Stomach (tissue), 9 donors: ENCODE measurements around the gene OR2H2. TPM values are rescaled to one million over a fixed set of nuclear protein-coding genes. Genes with fewer than 3 reads are reported as not detected.

Experiments
- DNase-seq, 2 donors: peaks; one replicate each; pipeline versions ENCODE4 v3.0.0 to v3.0.0-alpha.2; 2013 to 2019
- H3K27ac ChIP-seq, 5 donors: fragments of 200-600 bp in 4 of 5; sonication (generic) in 4 of 5; one replicate each; pipeline ENCODE4 v1.5.1; 2013 to 2019; ENCODE audit warnings: mild to moderate bottlenecking in 1 of 5, moderate library complexity in 1 of 5
- H3K27me3 ChIP-seq, 3 donors: fragments of 200-600 bp; sonication (generic); one replicate each; pipeline ENCODE4 v1.5.1; 2017 to 2019; ENCODE audit warnings: mixed run types in 1 of 3
- H3K36me3 ChIP-seq, 4 donors: fragments of 200-600 bp; sonication (generic); 1 replicate in 3 of 4; 2 replicates in 1 of 4; pipeline ENCODE4 v1.5.1; 2016 to 2019
- H3K4me1 ChIP-seq, 4 donors: fragments of 200-600 bp; sonication (generic); one replicate each; pipeline ENCODE4 v1.5.1; 2016 to 2019
- H3K4me3 ChIP-seq, 4 donors: fragments of 200-600 bp; sonication (generic) in 3 of 4; one replicate each; pipeline ENCODE4 v1.5.1; 2016 to 2019; ENCODE audit warnings: mild to moderate bottlenecking in 1 of 4
- H3K9me3 ChIP-seq, 4 donors: fragments of 200-600 bp; sonication (generic); one replicate each; pipeline ENCODE4 v1.5.1; 2016 to 2019
- CTCF ChIP-seq, 7 experiments: fragments of 450-650 bp in 4 of 7; fragments of 200-600 bp in 3 of 7; sonication (generic) in 3 of 7; IDR thresholded peaks; one replicate each; pipeline ENCODE4 v1.5.1; 2016 to 2019; ENCODE audit warnings: antibody characterized with exemption in 7 of 7, control low read depth in 2 of 7, mild to moderate bottlenecking in 1 of 7
- EP300 ChIP-seq: sonication (generic); formaldehyde crosslinking; IDR thresholded peaks from one replicate; pipeline ENCODE4 v1.6.1; 2017; ENCODE audit warnings: antibody characterized with exemption
- POLR2A ChIP-seq, 4 donors: fragments of 450-650 bp; IDR thresholded peaks; one replicate each; pipeline ENCODE4 v1.6.1; 2016; ENCODE audit warnings: antibody characterized with exemption in 4 of 4, control low read depth in 2 of 4, mild to moderate bottlenecking in 1 of 4, moderate library complexity in 1 of 4
- POLR2AphosphoS5 ChIP-seq, 3 donors: sonication (generic); formaldehyde crosslinking; IDR thresholded peaks; one replicate each; pipeline ENCODE4 v1.6.1; 2016; ENCODE audit warnings: antibody characterized with exemption in 3 of 3
- WGBS, 5 donors: extraction: QIAGEN DNeasy Blood & Tissue Kit in 3 of 5; methylation state at CpG; one replicate each; pipeline versions ENCODE4 v1.1.5 to v1.1.7; 2013 to 2018; 5-methylcytosine and 5-hydroxymethylcytosine counted together
- intact Hi-C: fragments of 100-400 bp; cut with DNase I; formaldehyde crosslinking; loops from one replicate; pipeline ENCODE4 v1.15.1; 2023; ENCODE audit warnings: low total_unique reads
- polyA plus RNA-seq, 3 donors: library from polyadenylated mRNA; stranded (reverse); fragments of 200-250 nt; gene quantifications; one replicate each; pipeline ENCODE4 v1.2.3, GENCODE V29; 2013
- total RNA-seq, 5 donors: library from RNA; depleted of rRNA; stranded (reverse); fragments of >200 nt; gene quantifications; one replicate each; pipeline versions ENCODE4 v1.1.0 to v1.2.3, GENCODE V29; 2014 to 2016
- donor health status: healthy with polysubstance abuse.
- donor health status: Bipolar disorder and iron deficiency.
- donor health status: healthy.

The OR2H2 gene
- total and polyA plus RNA-seq, 8 donors, result not detected

GRCh38 chr6:29626948-29627754 lies 42.2 kb downstream of the OR2H2 start:
- peak overlapping the region in 4 of 5 donors; percentile 73 to 86 (median 82) for H3K27ac ChIP-seq
- peaks cover 0 to 19% (median 17%) of the 10 kb centered on the region in 4 donors for H3K36me3 ChIP-seq
- DNase-seq, result peak in 1 of 2 donors; percentile 51
- peaks cover 27 to 47% (median 37%) of the 10 kb centered on the region in 4 donors for H3K4me1 ChIP-seq
- TF ChIP-seq EP300 (no peak), CTCF (IDR thresholded peaks at IDR 0.05) (no peak), POLR2AphosphoS5 (IDR thresholded peaks at IDR 0.05) (no peak), POLR2A (IDR thresholded peaks at IDR 0.05) (no peak)
- peaks cover 0 to 38% (median 0%) of the 10 kb centered on the region in 3 donors for H3K27me3 ChIP-seq
- H3K4me3 ChIP-seq, result peak overlapping the region; percentile 57 to 67 (median 63)
- 14 to 37% (median 21%) methylated on average over 6 to 31 of the region's 31 CpGs for WGBS, 5 donors
- no peaks in the 10 kb centered on the region for H3K9me3 ChIP-seq
- intact Hi-C loops, result no loop called here

- peak; percentile 52 to 92 for DNase-seq
- intact Hi-C loops, result no loop called here
- no peaks in the 10 kb centered on the region for H3K9me3 ChIP-seq
- peaks cover 0 to 41% (median 0%) of the 10 kb centered on the region in 3 donors for H3K27me3 ChIP-seq
- TF ChIP-seq EP300 (no peak), POLR2AphosphoS5 (IDR thresholded peaks at IDR 0.05) (peak; percentile 83 to 85 (median 84))
- H3K4me1 ChIP-seq, result peaks cover 31 to 55% (median 42%) of the 10 kb centered on the region in 4 donors
- peak overlapping the region; percentile 65 to 86 (median 80) for H3K27ac ChIP-seq
- peaks cover 0 to 12% (median 10%) of the 10 kb centered on the region in 4 donors for H3K36me3 ChIP-seq
- WGBS, 5 donors, result 0 to 1% (median 1%) methylated on average over 30 to 51 of the region's 51 CpGs
- H3K4me3 ChIP-seq, result peak overlapping the region; percentile 57 to 67 (median 63)
These were observed 43.0 kb downstream of the OR2H2 start for GRCh38 chr6:29627755-29628418.

- Histone ChIP-seq H3K4me1 (peaks cover 31 to 62% (median 48%) of the 10 kb centered on the region in 4 donors), H3K36me3 (peaks cover 0 to 4% (median 2%) of the 10 kb centered on the region in 4 donors), H3K27ac (peak overlapping the region; percentile 65 to 86 (median 80)), H3K27me3 (peaks cover 0 to 41% (median 0%) of the 10 kb centered on the region in 3 donors), H3K4me3 (peak overlapping the region; percentile 57 to 67 (median 63)), H3K9me3 (no peaks in the 10 kb centered on the region)
- no peak for TF ChIP-seq POLR2A (IDR thresholded peaks at IDR 0.05)
- TF ChIP-seq POLR2AphosphoS5 (IDR thresholded peaks at IDR 0.05), result peak in 2 of 3 donors; percentile 12 to 43
- TF ChIP-seq EP300, result no peak
- TF ChIP-seq CTCF (IDR thresholded peaks at IDR 0.05), result peak in 4 of 7 experiments; percentile 35 to 69 (median 58)
- WGBS, 5 donors, result 1 to 4% (median 3%) methylated on average over 31 to 32 of the region's 32 CpGs
- intact Hi-C loops, result no loop called here
- DNase-seq, result peak; percentile 76 to 92
These were observed 43.7 kb downstream of the OR2H2 start for GRCh38 chr6:29628419-29629281.

- no peak overlapping the region for H3K27ac ChIP-seq
- WGBS, 5 donors, result 79 to 89% (median 84%) methylated on average over 2 of the region's 2 CpGs
- no peak for DNase-seq
- TF ChIP-seq POLR2A (IDR thresholded peaks at IDR 0.05) (no peak), POLR2AphosphoS5 (IDR thresholded peaks at IDR 0.05) (no peak), CTCF (IDR thresholded peaks at IDR 0.05) (no peak), EP300 (no peak)
- H3K4me1 ChIP-seq, result peaks cover 31 to 69% (median 53%) of the 10 kb centered on the region in 4 donors
- intact Hi-C loops, result no loop called here
- H3K4me3 ChIP-seq, result no peak overlapping the region
- no peaks in the 10 kb centered on the region for H3K9me3 ChIP-seq
- H3K36me3 ChIP-seq, result no peaks in the 10 kb centered on the region
- peaks cover 0 to 41% (median 0%) of the 10 kb centered on the region in 3 donors for H3K27me3 ChIP-seq
These were observed 44.6 kb downstream of the OR2H2 start for GRCh38 chr6:29629571-29629970.
